H1 (cell line): Measurements from ENCODE around the gene MRPL17. TPM values are rescaled to one million over a fixed set of nuclear protein-coding genes. Genes with fewer than 3 reads are reported as not detected.

Experiments used
- CTCF ChIA-PET: fragments of 300-600 bp; sonication (Branson Sonifier 250); formaldehyde crosslinking; loops from one replicate; lab custom pipeline; 2021; ENCODE audit not compliant: partially characterized antibody; lab: Charles Lee
- POLR2A ChIA-PET: fragments of 300-600 bp; sonication (Branson Sonifier 250); formaldehyde crosslinking; loops from one replicate; lab custom pipeline; 2021; ENCODE audit warnings: inconsistent platforms; ENCODE audit not compliant: partially characterized antibody; lab: Charles Lee
- DNase-seq, 2 experiments: peaks; one replicate each; pipeline versions ENCODE4 v3.0.0 to v3.0.0-alpha.2; 2010 to 2022; ENCODE audit warnings: low spot score in 2 of 2, low read depth in 1 of 2, mixed read lengths in 1 of 2
- FAIRE-seq: peaks from 2 replicates; lab custom pipeline; 2011; peaks lifted over from hg19 to GRCh38; lab: Jason Lieb, UNC
- H2AFZ ChIP-seq: 2 replicates; pipeline ENCODE4 v1.8.1; 2012; ENCODE audit warnings: low read length, inconsistent platforms
- H2AK5ac ChIP-seq: 2 replicates; pipeline ENCODE4 v1.6.1; 2013; ENCODE audit warnings: low read depth, low read length
- H2BK120ac ChIP-seq: replicated peaks from 2 replicates; pipeline ENCODE3; 2013; ENCODE audit warnings: low read depth, low read length, inconsistent platforms
- H2BK12ac ChIP-seq: 2 replicates; pipeline ENCODE4 v1.6.1; 2013; ENCODE audit warnings: low read depth, low read length
- H2BK15ac ChIP-seq: 2 replicates; pipeline ENCODE4 v1.6.1; 2013; ENCODE audit warnings: low read length
- H2BK20ac ChIP-seq: 2 replicates; pipeline ENCODE4 v1.6.1; 2013; ENCODE audit warnings: low read length
- H2BK5ac ChIP-seq: 2 replicates; pipeline ENCODE4 v1.6.1; 2013; ENCODE audit warnings: low read depth, low read length
- H3K14ac ChIP-seq: 2 replicates; pipeline ENCODE4 v1.6.1; 2013; ENCODE audit warnings: inconsistent platforms; ENCODE audit not compliant: insufficient read length
- H3K18ac ChIP-seq: 2 replicates; pipeline ENCODE4 v1.6.1; 2013; ENCODE audit warnings: low read length; ENCODE audit errors: extremely low read depth
- H3K23ac ChIP-seq: 2 replicates; pipeline ENCODE4 v1.6.1; 2013; ENCODE audit warnings: inconsistent platforms; ENCODE audit not compliant: insufficient read length
- H3K23me2 ChIP-seq: 2 replicates; pipeline ENCODE4 v1.6.1; 2013; ENCODE audit warnings: low read depth, low read length
- H3K27ac ChIP-seq: 2 replicates; pipeline ENCODE4 v1.6.1; 2011; ENCODE audit warnings: low read depth, low read length, inconsistent platforms
- H3K27me3 ChIP-seq, 4 experiments: replicated peaks in 1 of 4; 1 replicate in 1 of 4; 2 replicates in 3 of 4; pipeline versions ENCODE4 v1.6.1 to v1.8.1; 2011 to 2013; ENCODE audit warnings: low read length in 3 of 4, mild to moderate bottlenecking in 3 of 4, inconsistent platforms in 2 of 4, mixed read lengths in 2 of 4, moderate library complexity in 1 of 4; ENCODE audit not compliant: control insufficient read depth in 3 of 4, insufficient read depth in 3 of 4; ENCODE audit errors: extremely low read depth in 1 of 4
- H3K36me3 ChIP-seq, 4 experiments: 2 replicates each; pipeline versions ENCODE4 v1.6.1 to v1.8.1; 2011 to 2013; ENCODE audit warnings: mild to moderate bottlenecking in 4 of 4, low read length in 3 of 4, moderate library complexity in 2 of 4, control low read depth in 1 of 4, inconsistent platforms in 1 of 4; ENCODE audit not compliant: insufficient read depth in 4 of 4, control insufficient read depth in 2 of 4
- H3K4ac ChIP-seq: replicated peaks from 2 replicates; pipeline ENCODE3; 2013; ENCODE audit warnings: low read length, low read depth, mixed read lengths, inconsistent platforms; ENCODE audit not compliant: insufficient read length
- H3K4me1 ChIP-seq, 4 experiments: replicated peaks in 1 of 4; 1 replicate in 1 of 4; 2 replicates in 3 of 4; pipeline versions ENCODE4 v1.6.1 to v1.8.1; 2011 to 2013; ENCODE audit warnings: low read length in 3 of 4, inconsistent platforms in 2 of 4, mixed read lengths in 1 of 4; ENCODE audit not compliant: insufficient read depth in 4 of 4, control insufficient read depth in 3 of 4
- H3K4me2 ChIP-seq, 2 experiments: 2 replicates each; pipeline versions ENCODE4 v1.6.1 to v1.8.1; 2011 to 2013; ENCODE audit warnings: low read depth in 2 of 2, low read length in 2 of 2, control low read depth in 1 of 2, inconsistent platforms in 1 of 2, mild to moderate bottlenecking in 1 of 2; ENCODE audit not compliant: insufficient read depth in 1 of 2
- H3K4me3 ChIP-seq, 4 experiments: fragments of 200-600, 300-600 bp in 1 of 4; sonication (generic), shearing (Covaris generic), sonication (Bioruptor Twin) in 1 of 4; 2 replicates each; pipeline versions ENCODE4 v1.5.1 to v1.8.1; 2011 to 2016; ENCODE audit warnings: low read length in 4 of 4, low read depth in 3 of 4, control low read depth in 2 of 4, inconsistent platforms in 2 of 4, mild to moderate bottlenecking in 2 of 4, mixed read lengths in 1 of 4, moderate library complexity in 1 of 4; ENCODE audit not compliant: insufficient read depth in 2 of 4; ENCODE audit errors: extremely low read depth in 1 of 4
- H3K56ac ChIP-seq: replicated peaks from 2 replicates; pipeline ENCODE3; 2013; ENCODE audit warnings: low read depth, mild to moderate bottlenecking, mixed read lengths, low read length, inconsistent platforms; ENCODE audit not compliant: insufficient read length
- H3K79me1 ChIP-seq: 2 replicates; pipeline ENCODE4 v1.6.1; 2013; ENCODE audit warnings: low read depth, low read length, control low read depth
- H3K79me2 ChIP-seq, 2 experiments: 2 replicates each; pipeline versions ENCODE4 v1.6.1 to v1.8.1; 2012 to 2013; ENCODE audit warnings: low read length in 2 of 2, mild to moderate bottlenecking in 2 of 2, inconsistent platforms in 1 of 2; ENCODE audit not compliant: insufficient read depth in 2 of 2, control insufficient read depth in 1 of 2
- H3K9ac ChIP-seq, 4 experiments: replicated peaks in 1 of 4; 1 replicate in 1 of 4; 2 replicates in 3 of 4; pipeline versions ENCODE4 v1.6.1 to v1.8.1; 2011 to 2013; ENCODE audit warnings: low read depth in 3 of 4, low read length in 3 of 4, control low read depth in 2 of 4, mild to moderate bottlenecking in 2 of 4, moderate library complexity in 2 of 4, inconsistent platforms in 1 of 4; ENCODE audit errors: extremely low read depth in 1 of 4
- H3K9me3 ChIP-seq, 2 experiments: 2 replicates each; pipeline versions ENCODE4 v1.6.1 to v1.8.1; 2012 to 2013; ENCODE audit warnings: mild to moderate bottlenecking in 2 of 2, moderate library complexity in 2 of 2, control low read depth in 1 of 2, inconsistent platforms in 1 of 2, low read depth in 1 of 2, low read length in 1 of 2, mixed read lengths in 1 of 2; ENCODE audit not compliant: insufficient read depth in 2 of 2
- H4K20me1 ChIP-seq, 2 experiments: replicated peaks in 1 of 2; 2 replicates each; pipeline versions ENCODE3 to v1.8.1; 2011 to 2013; ENCODE audit warnings: inconsistent platforms in 2 of 2, low read length in 2 of 2, mild to moderate bottlenecking in 1 of 2; ENCODE audit not compliant: insufficient read depth in 2 of 2, control insufficient read depth in 1 of 2
- H4K5ac ChIP-seq: 2 replicates; pipeline ENCODE4 v1.6.1; 2013; ENCODE audit warnings: low read length, low read depth, mixed read lengths, inconsistent platforms; ENCODE audit not compliant: insufficient read length
- H4K8ac ChIP-seq: 2 replicates; pipeline ENCODE4 v1.8.0; 2013; ENCODE audit warnings: mild to moderate bottlenecking, moderate library complexity, low read length, inconsistent platforms; ENCODE audit not compliant: insufficient read depth; ENCODE audit errors: extremely low read depth
- H4K91ac ChIP-seq: replicated peaks from 2 replicates; pipeline ENCODE3; 2013; ENCODE audit warnings: low read length, mixed read lengths, inconsistent platforms; ENCODE audit not compliant: insufficient read length
- CBX5 ChIP-seq: fragments of 300-800, 300-1000 bp; sonication (generic); IDR thresholded peaks from 2 replicates; pipeline ENCODE4 v1.7.1; 2016; ENCODE audit warnings: antibody characterized with exemption, low read length, low read depth
- CBX8 ChIP-seq: fragments of 300-800, 300-1000 bp; sonication (generic); IDR thresholded peaks from 2 replicates; pipeline ENCODE4 v1.7.1; 2016; ENCODE audit warnings: low read depth, low read length, borderline replicate concordance
- CREB1 ChIP-seq: IDR thresholded peaks from 2 replicates; pipeline ENCODE4 v1.6.1; 2012; ENCODE audit warnings: inconsistent platforms
- EP300 ChIP-seq, 2 experiments: IDR thresholded peaks; 1 replicate in 1 of 2; 2 replicates in 1 of 2; pipeline ENCODE4 v1.6.1; 2011 to 2012; ENCODE audit warnings: low read depth in 2 of 2, low read length in 2 of 2, mild to moderate bottlenecking in 2 of 2, borderline replicate concordance in 1 of 2, inconsistent platforms in 1 of 2, moderate library complexity in 1 of 2
- HDAC2 ChIP-seq, 2 experiments: fragments of 300-600 bp in 1 of 2; sonication (generic) in 1 of 2; IDR thresholded peaks; 2 replicates each; pipeline ENCODE4 v1.6.1; 2011 to 2012; ENCODE audit warnings: low read depth in 2 of 2, low read length in 2 of 2, mild to moderate bottlenecking in 2 of 2, moderate library complexity in 2 of 2, borderline replicate concordance in 1 of 2, inconsistent platforms in 1 of 2
- KDM1A ChIP-seq: fragments of 200-600, 300-600 bp; sonication (generic); IDR thresholded peaks from 2 replicates; pipeline ENCODE4 v1.7.1; 2016; ENCODE audit warnings: mild to moderate bottlenecking, low read length, borderline replicate concordance
- RNF2 ChIP-seq: fragments of 200-900, 300-1000 bp; sonication (generic); IDR thresholded peaks from 2 replicates; pipeline ENCODE4 v1.7.1; 2016; ENCODE audit warnings: borderline replicate concordance, low read depth, mild to moderate bottlenecking, antibody characterized with exemption, low read length; ENCODE audit not compliant: poor library complexity, severe bottlenecking; ENCODE audit errors: missing control alignments
- TAF7 ChIP-seq: optimal IDR thresholded peaks from 2 replicates; pipeline ENCODE3; 2011; ENCODE audit warnings: low read depth, mild to moderate bottlenecking, inconsistent platforms, low read length, moderate library complexity, borderline replicate concordance
- USF2 ChIP-seq: IDR thresholded peaks from 2 replicates; pipeline ENCODE4 v1.6.1; 2011; ENCODE audit warnings: low read length, improper control_type of control experiment
- WGBS, 2 experiments: shearing (Covaris generic) in 1 of 2; methylation state at CpG; one replicate each; pipeline versions ENCODE4 v1.1.6 to v1.1.7; 2013 to 2015; ENCODE audit warnings: low lambda C conversion rate in 2 of 2, mixed read lengths in 2 of 2, inconsistent platforms in 1 of 2, low coverage in 1 of 2, missing lambda C conversion rate in 1 of 2; ENCODE audit not compliant: insufficient replicate concordance in 2 of 2, insufficient coverage in 1 of 2, insufficient read length in 1 of 2; ENCODE audit errors: extremely low coverage in 1 of 2, missing lambda C conversion rate in 1 of 2; 5-methylcytosine and 5-hydroxymethylcytosine counted together
- polyA plus RNA-seq, 7 experiments: library from polyadenylated mRNA; depleted of rRNA in 3 of 7; stranded (reverse) in 5 of 7; unstranded in 2 of 7; fragments of >200 nt in 5 of 7; fragments of 200-250 nt in 2 of 7; gene quantifications; 1 replicate in 5 of 7; 2 replicates in 1 of 7; 4 replicates in 1 of 7; pipeline versions ENCODE4 v1.2.1 to v1.2.3, GENCODE V29; 2011 to 2013; ENCODE audit warnings: missing spikeins in 2 of 7, mixed read lengths in 2 of 7
- total RNA-seq: library from RNA; stranded (reverse); fragmentation: NEBNext Ultra II Directional; extraction: Animal tissue kit (Norgen Biotek cat#: 25700); gene quantifications from 2 replicates; pipeline ENCODE4 v1.2.1, GENCODE V29; 2021

MRPL17 gene
- total and polyA plus RNA-seq, 2 of the 8 experiments (the other 6 are each of a cell fraction or from before 2014, with no cell fraction given), result 55.7 to 70.5 TPM

DNA sequence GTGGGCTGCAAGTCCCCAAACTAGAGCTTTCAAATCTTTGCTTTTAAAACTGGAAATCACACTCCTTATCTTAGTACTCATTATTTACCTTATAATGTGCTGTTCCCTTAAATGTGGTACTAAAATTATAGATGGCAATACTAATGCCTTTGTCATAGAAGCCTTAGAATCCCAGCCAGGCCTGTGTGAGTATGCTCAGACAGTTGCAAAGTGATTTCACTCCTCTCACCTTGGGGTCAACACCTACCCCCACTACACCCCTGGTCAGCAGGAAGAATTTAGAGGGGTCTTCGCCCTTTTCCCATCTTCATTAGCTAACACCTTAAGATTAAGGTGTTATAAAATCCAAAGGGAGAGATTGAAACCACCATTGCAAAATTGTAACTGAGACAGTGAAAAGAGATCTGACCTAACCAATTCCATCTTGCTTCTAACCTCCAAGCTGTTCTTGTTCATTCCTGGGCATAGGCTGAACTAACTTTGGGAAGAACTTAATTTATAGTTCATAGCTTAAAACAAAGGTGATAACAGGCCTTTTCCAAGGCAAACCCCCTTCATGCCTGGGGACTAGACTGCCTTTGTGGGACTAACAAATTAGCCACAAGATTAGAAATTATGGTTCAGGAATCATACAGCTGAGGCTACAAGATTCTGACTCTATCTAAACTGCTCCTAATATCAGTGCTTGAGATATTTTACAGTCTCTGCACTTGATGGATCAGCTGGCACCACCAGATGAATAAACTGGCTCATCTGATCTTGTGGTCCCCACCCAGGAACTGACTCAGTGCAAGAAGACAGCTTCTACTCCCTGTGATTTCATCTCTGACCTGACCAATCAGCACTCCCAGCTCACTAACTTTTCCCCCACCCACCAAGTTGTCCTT is 10.4 kb upstream of the MRPL17 start:
- no peak overlapping the region for H2AK5ac ChIP-seq
- H3K18ac ChIP-seq, result no peak overlapping the region
- no peak overlapping the region for H2BK120ac ChIP-seq
- no peak overlapping the region for H3K56ac ChIP-seq
- no peak overlapping the region for H4K8ac ChIP-seq
- H3K36me3 ChIP-seq, result no peaks in the 10 kb centered on the region
- H3K23me2 ChIP-seq, result no peaks in the 10 kb centered on the region
- no peak overlapping the region for H2AFZ ChIP-seq
- no peaks in the 10 kb centered on the region for H3K9me3 ChIP-seq
- H2BK15ac ChIP-seq, result no peak overlapping the region
- H4K5ac ChIP-seq, result no peak overlapping the region
- no peak for DNase-seq
- ChIA-PET POLR2A (interaction anchor here (1.2 kb wide), 1 partner anchor 82 kb away, joined by 3 read pairs; the partner anchor contains the start of gene TAF10), CTCF (interaction anchor here (0.7 to 3.4 kb wide), 8 partner anchors 10 to 283 kb away, joined by 3 to 13 read pairs (median 3); partner anchors contain the start of genes MRPL17 and TPP1)
- no peak overlapping the region for H3K14ac ChIP-seq
- H3K4me3 ChIP-seq, result no peak overlapping the region
- no peaks in the 10 kb centered on the region for H3K79me2 ChIP-seq
- no peak overlapping the region for H3K27ac ChIP-seq
- H4K20me1 ChIP-seq, result no peaks in the 10 kb centered on the region
- H3K23ac ChIP-seq, result no peak overlapping the region
- no peak for FAIRE-seq
- H2BK20ac ChIP-seq, result no peak overlapping the region
- no peak overlapping the region for H4K91ac ChIP-seq
- no peaks in the 10 kb centered on the region; a peak in 1 of 7 replicates for H3K27me3 ChIP-seq
- no peak overlapping the region for H2BK5ac ChIP-seq
- no peaks in the 10 kb centered on the region for H3K4me1 ChIP-seq
- H3K4ac ChIP-seq, result no peak overlapping the region
- 67% methylated on average over 1 of the region's 1 CpG; no CpG with 5 or more reads in 1 of the 2 experiments for WGBS, 2 experiments
- no peak overlapping the region for H3K4me2 ChIP-seq
- no peak overlapping the region for H3K9ac ChIP-seq
- no peaks in the 10 kb centered on the region for H3K79me1 ChIP-seq
- no peak overlapping the region for H2BK12ac ChIP-seq
- TF ChIP-seq RNF2 (no peak), KDM1A (no peak), TAF7 (no peak), CBX8 (no peak), HDAC2 (IDR thresholded peaks at IDR 0.05; ENCODE audit: borderline replicate concordance in 1 of 2, low read depth in 2 of 2, low read length in 2 of 2) (no peak), USF2 (no peak), CREB1 (no peak), EP300 (IDR thresholded peaks at IDR 0.05; ENCODE audit: borderline replicate concordance in 1 of 2, low read depth in 2 of 2, low read length in 2 of 2) (no peak), CBX5 (no peak)
